ENCODE measurements around the gene KCND3. TPM values are rescaled to one million over a fixed set of nuclear protein-coding genes. Genes with fewer than 3 reads are reported as not detected.

The KCND3 gene
- polyA plus RNA-seq, 1 donor (not counting 4 experiments of a cell fraction or from before 2014, with no cell fraction given), result 0.21 TPM

DNA sequence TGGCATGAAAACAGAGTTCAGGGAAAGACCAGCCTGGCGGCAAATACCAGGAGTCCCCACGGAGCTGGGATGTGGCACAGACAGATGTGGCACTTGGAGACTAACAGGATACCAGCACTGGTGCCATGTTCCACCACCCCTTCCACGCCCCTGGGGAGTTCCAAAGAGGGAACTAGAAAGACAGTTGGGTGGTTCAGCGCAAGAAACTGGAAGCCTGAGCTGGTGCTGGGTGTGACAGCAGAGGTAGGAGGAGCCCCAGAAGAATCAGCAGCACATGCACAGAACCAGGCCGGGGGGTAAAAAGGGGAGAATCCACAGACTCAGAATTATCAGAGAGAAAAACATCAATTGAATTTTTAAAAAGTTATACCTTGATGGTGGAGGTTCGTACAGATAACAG is 211.4 kb downstream of the KCND3 start:
- no peak overlapping the region for H3K9ac ChIP-seq (ENCODE audit: control insufficient read depth, extremely low read depth, insufficient read depth, low read length)
- DNase-seq (ENCODE audit: low read depth, low spot score) (no peak), FAIRE-seq (no peak)
- H3K9me3 ChIP-seq (ENCODE audit: control insufficient read depth, low read depth, low read length), result no peaks in the 10 kb centered on the region
- H3K4me2 ChIP-seq (ENCODE audit: control insufficient read depth, extremely low read depth, insufficient read depth, low read depth, low read length), result no peak overlapping the region
- no peaks in the 10 kb centered on the region for H3K36me3 ChIP-seq (ENCODE audit: control insufficient read depth in 2 of 2, extremely low read depth in 1 of 2, insufficient read depth in 2 of 2, low read length in 2 of 2)
- H3K27me3 ChIP-seq (ENCODE audit: control insufficient read depth, extremely low read depth, insufficient read depth, low read length), result no peaks in the 10 kb centered on the region
- H3K4me3 ChIP-seq (ENCODE audit: control insufficient read depth in 2 of 3, extremely low read depth in 1 of 3, insufficient read depth in 2 of 3, low read depth in 1 of 3, low read length in 3 of 3), result no peak overlapping the region
- H4K20me1 ChIP-seq (ENCODE audit: control insufficient read depth, extremely low read depth, insufficient read depth, low read length), result no peaks in the 10 kb centered on the region
- H3K4me1 ChIP-seq (ENCODE audit: control insufficient read depth, extremely low read depth, insufficient read depth, low read length), result no peaks in the 10 kb centered on the region
- dilution Hi-C loops (cut with MboI; ENCODE audit: extremely low pct_ligation_motif_present, low sequenced_read_pairs), result no loop called here
- no peaks in the 10 kb centered on the region for H3K79me2 ChIP-seq (ENCODE audit: control insufficient read depth, insufficient read depth, low read length)
- H3K27ac ChIP-seq (ENCODE audit: control insufficient read depth, insufficient read depth, low read length), result no peak overlapping the region
- no peak for TF ChIP-seq EZH2 (IDR thresholded peaks at IDR 0.05; ENCODE audit: low read length)
- TF ChIP-seq, protein P1, sequence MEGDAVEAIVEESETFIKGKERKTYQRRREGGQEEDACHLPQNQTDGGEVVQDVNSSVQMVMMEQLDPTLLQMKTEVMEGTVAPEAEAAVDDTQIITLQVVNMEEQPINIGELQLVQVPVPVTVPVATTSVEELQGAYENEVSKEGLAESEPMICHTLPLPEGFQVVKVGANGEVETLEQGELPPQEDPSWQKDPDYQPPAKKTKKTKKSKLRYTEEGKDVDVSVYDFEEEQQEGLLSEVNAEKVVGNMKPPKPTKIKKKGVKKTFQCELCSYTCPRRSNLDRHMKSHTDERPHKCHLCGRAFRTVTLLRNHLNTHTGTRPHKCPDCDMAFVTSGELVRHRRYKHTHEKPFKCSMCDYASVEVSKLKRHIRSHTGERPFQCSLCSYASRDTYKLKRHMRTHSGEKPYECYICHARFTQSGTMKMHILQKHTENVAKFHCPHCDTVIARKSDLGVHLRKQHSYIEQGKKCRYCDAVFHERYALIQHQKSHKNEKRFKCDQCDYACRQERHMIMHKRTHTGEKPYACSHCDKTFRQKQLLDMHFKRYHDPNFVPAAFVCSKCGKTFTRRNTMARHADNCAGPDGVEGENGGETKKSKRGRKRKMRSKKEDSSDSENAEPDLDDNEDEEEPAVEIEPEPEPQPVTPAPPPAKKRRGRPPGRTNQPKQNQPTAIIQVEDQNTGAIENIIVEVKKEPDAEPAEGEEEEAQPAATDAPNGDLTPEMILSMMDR (optimal IDR thresholded peaks at IDR 0.05 in 1 of 3, IDR thresholded peaks at IDR 0.05 in 1 of 3, conservative IDR thresholded peaks at IDR 0.05 in 1 of 3; ENCODE audit: extremely low read depth in 1 of 3, insufficient read depth in 2 of 3, low read length in 3 of 3), result no peak
- H3K9me1 ChIP-seq (ENCODE audit: control insufficient read depth, extremely low read depth, insufficient read depth, low read length), result no peaks in the 10 kb centered on the region
- no peak overlapping the region for H2AFZ ChIP-seq (ENCODE audit: control insufficient read depth, low read length)

DNA sequence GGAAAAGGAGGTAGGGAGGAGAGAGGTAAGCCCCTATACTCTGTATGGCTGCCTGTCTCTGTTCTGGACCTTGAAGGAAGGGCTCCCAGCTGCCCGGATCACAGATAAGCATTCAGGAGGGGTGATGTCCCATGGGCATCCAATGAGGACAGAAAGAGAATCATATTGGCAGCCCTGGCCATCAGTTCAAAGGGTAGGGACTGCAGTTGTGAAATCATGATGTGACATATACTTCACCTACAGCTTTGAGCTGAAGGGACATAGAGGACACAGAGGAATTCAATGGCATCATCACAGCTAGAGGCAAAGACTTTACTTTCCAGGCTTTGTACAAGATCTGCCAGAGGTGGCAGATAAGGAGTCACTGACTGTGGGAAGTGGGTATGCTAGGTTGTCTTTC is 212.2 kb downstream of the KCND3 start:
- Histone ChIP-seq H3K4me3 (ENCODE audit: control insufficient read depth in 2 of 3, extremely low read depth in 1 of 3, insufficient read depth in 2 of 3, low read depth in 1 of 3, low read length in 3 of 3) (no peak overlapping the region), H3K9me1 (ENCODE audit: control insufficient read depth, extremely low read depth, insufficient read depth, low read length) (no peaks in the 10 kb centered on the region), H3K36me3 (ENCODE audit: control insufficient read depth in 2 of 2, extremely low read depth in 1 of 2, insufficient read depth in 2 of 2, low read length in 2 of 2) (no peaks in the 10 kb centered on the region), H2AFZ (ENCODE audit: control insufficient read depth, low read length) (no peak overlapping the region), H3K9me3 (ENCODE audit: control insufficient read depth, low read depth, low read length) (no peaks in the 10 kb centered on the region), H3K4me1 (ENCODE audit: control insufficient read depth, extremely low read depth, insufficient read depth, low read length) (no peaks in the 10 kb centered on the region), H4K20me1 (ENCODE audit: control insufficient read depth, extremely low read depth, insufficient read depth, low read length) (no peaks in the 10 kb centered on the region), H3K27ac (ENCODE audit: control insufficient read depth, insufficient read depth, low read length) (no peak overlapping the region), H3K4me2 (ENCODE audit: control insufficient read depth, extremely low read depth, insufficient read depth, low read depth, low read length) (no peak overlapping the region), H3K9ac (ENCODE audit: control insufficient read depth, extremely low read depth, insufficient read depth, low read length) (no peak overlapping the region), H3K27me3 (ENCODE audit: control insufficient read depth, extremely low read depth, insufficient read depth, low read length) (no peaks in the 10 kb centered on the region), H3K79me2 (ENCODE audit: control insufficient read depth, insufficient read depth, low read length) (no peaks in the 10 kb centered on the region)
- TF ChIP-seq, protein P1 (optimal IDR thresholded peaks at IDR 0.05 in 1 of 3, IDR thresholded peaks at IDR 0.05 in 1 of 3, conservative IDR thresholded peaks at IDR 0.05 in 1 of 3; ENCODE audit: extremely low read depth in 1 of 3, insufficient read depth in 2 of 3, low read length in 3 of 3), result no peak
- TF ChIP-seq EZH2 (IDR thresholded peaks at IDR 0.05; ENCODE audit: low read length), result no peak
- FAIRE-seq (no peak), DNase-seq (ENCODE audit: low read depth, low spot score) (no peak)
- dilution Hi-C loops (cut with MboI; ENCODE audit: extremely low pct_ligation_motif_present, low sequenced_read_pairs), result no loop called here

Data from keratinocyte (primary cell).